GM04503 (cell line): ENCODE results near the gene RYR3.

Source experiments
- DNase-seq: peaks from one replicate; pipeline ENCODE4 v3.0.0-alpha.2; 2012; ENCODE audit warnings: low read depth

The RYR3 gene

GRCh38 chr15:33451385-33451784, 140.6 kb downstream of the RYR3 start:
- no peak for DNase-seq

DNA sequence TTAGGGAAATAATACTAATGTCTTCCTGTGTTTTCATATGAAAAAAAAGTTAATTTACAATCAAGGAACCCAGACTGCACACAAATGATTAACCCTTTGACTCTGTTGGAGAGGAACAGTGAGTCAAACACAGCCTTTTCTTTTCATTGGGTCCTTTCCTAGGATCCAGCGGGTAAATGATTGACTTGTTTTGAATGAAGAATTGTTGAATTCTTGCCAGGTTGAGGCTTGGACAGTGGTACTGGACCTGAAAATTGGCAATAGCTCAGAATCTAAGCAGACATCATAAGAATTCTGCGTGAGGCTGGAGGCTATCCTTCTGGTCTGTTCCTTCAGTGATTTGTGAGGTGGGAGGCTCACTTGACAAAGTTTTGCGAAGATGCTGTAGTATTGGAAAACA, 143.0 kb downstream of the RYR3 start:
- DNase-seq = no peak

DNA sequence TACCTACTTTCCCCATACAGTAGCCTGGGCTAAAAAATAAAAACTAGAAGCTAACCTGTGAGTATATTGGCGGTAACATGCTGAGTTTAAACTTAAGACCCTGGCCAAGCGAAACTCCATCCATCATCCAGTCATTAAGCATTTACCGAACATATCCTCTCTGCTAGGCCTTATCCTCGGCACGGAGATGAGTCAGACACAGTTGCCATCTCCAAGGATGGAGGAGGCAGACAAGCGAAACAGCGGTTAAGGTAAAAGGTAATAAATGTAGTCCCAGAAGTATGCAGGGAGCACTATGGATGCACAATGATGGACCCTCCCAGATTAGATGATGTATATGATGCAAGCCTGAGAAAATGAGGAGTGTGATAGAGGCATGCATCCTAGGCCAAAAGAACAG, 143.6 kb downstream of the RYR3 start:
- DNase-seq = no peak

DNA sequence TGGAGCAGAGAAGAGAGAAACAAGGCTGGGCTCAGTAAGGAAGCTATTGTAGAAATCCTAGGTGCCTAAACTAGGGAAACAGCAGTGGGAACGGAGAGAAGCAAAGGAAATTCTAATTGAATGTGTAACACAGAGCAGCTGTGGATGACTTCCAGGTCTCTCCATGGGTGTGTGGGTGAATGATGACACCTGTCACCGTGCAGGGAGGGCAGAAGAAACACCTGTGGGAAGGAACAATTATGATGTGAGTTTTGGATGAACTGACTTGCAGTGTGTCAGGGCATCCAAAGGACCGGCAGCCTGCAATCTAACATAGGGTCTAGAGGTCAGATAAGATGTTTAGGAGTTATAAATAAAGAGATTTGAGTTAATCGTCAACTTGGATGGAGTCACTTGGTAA, 144.2 kb downstream of the RYR3 start:
- no peak for DNase-seq

- no peak for DNase-seq
Observed at GRCh38 chr15:33458421-33458820, 147.7 kb downstream of the RYR3 start.

GRCh38 chr15:33460166-33460805, 149.5 kb downstream of the RYR3 start:
- no peak for DNase-seq

DNA sequence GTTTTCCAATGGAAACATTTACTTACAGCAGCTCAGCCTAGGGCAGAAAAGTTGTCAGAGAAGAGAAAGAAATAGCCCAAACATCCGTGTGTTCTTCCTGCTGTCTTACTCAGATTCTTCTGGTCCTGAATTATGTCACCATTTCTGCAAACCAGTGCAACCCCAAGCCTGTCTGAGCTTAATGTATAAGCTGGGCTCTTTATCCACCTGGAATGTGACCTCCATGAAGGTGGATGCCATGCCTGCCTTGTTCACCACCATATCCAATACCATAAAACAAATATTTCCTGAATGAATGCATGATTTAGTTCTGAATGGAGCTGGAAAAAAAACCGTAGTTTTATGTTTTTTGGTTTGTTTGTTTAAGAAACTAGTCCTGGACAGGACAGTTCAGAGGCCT, 150.9 kb downstream of the RYR3 start:
- no peak for DNase-seq

DNA sequence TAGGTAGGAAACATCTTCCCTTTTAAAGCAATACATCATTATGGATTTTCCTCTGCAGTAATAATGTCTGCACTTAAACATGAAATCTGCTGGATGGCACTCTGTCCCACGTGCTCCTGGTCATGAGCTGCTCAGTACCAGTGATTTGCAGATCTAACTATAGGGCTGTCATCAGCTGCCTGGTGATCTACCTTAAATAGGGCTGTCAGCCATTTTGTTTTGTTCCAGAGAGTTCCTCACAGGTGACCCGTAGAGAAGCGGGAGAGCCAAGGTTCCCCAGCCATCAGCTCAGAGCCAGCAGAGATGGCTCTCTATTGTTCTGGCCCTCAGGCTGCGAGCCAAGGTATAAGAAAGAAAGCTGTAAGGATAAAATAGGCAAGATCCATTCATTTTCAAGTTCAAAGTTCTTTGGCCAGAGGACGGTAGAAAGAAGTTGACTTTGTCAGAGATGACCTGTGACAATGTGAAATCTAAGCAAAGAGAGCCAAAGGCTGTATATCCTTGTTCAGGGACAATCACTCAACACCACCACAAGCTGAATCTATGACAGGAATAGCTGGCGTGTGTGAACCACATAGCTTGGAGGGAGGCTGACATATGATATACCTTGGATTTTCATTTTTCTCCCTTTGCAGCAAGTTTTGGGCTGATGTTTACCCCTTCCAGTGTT, 156.5 kb downstream of the RYR3 start:
- no peak for DNase-seq

GRCh38 chr15:33467816-33468163, 157.0 kb downstream of the RYR3 start:
- DNase-seq = no peak

- no peak for DNase-seq
Observed at GRCh38 chr15:33468740-33469139, 158.0 kb downstream of the RYR3 start.

GRCh38 chr15:33473005-33473404, 162.2 kb downstream of the RYR3 start:
- no peak for DNase-seq

DNA sequence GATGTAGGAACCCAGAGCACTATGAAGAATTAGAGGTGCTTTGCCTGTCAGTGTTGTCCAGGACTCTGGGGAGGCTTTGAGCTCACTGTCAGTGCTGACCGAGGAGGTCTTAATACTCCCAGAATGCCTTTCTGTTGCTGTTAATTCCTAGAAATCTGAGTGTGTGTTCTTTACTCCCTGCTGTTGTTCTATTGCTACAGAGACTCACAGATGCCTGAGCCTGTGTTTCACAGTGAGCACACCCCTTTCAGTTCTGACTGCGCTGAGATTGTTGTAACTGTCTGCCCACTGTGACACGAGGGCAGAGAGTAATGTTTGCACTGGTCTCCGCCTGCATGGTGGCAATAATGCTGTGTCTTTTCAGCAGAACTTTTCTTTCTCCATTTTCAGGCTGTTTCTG, 162.9 kb downstream of the RYR3 start:
- no peak for DNase-seq

DNA sequence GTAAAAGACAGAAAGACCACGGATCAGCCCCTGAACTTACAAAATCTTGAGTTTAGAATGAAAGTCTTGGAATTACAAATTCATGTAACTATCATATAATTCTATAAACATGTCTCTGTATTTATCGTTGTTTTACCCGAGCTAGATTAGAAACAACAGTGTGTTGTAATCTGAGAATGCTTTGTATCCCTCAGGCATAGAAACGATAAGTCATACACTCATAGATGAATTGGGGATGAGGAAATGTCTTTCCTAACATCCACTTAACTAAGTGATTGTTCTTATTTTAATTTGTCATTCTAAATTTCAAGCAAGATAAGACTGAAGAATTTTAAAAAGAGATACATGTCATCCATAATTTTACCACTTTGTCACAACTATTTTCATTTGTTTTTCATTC, 165.3 kb downstream of the RYR3 start:
- no peak for DNase-seq

- DNase-seq = no peak
Observed at GRCh38 chr15:33476908-33477307, 166.1 kb downstream of the RYR3 start.

GRCh38 chr15:33489335-33489734, 178.6 kb downstream of the RYR3 start:
- no peak for DNase-seq

- DNase-seq = no peak
Observed at GRCh38 chr15:33490703-33491102, 179.9 kb downstream of the RYR3 start.

- DNase-seq = no peak
Observed at GRCh38 chr15:33492434-33493052, 181.8 kb downstream of the RYR3 start.

DNA sequence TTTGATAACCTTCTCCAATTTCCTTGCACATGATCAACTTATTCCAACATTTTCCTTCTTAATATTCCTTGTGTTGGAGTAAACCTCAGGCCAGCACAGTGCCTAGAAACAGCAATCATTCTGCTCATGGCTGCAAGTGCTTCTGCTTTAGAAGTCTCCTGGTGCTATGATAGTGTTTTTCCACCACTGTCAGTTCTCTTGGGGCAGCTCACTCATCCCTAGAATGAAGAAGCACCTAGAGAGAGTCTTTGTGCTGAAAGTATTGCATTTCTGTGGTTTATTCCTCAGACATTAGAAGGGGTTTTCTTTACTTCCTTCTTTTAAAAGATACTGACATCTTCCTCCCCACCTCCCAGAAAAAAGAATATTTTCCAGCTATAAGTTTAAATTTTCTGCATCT, 183.5 kb downstream of the RYR3 start:
- DNase-seq = no peak

- DNase-seq = no peak
Observed at GRCh38 chr15:33500432-33501195, 189.8 kb downstream of the RYR3 start.

- DNase-seq = no peak
Observed at GRCh38 chr15:33503681-33504080, 192.9 kb downstream of the RYR3 start.

- DNase-seq = no peak
Observed at GRCh38 chr15:33506781-33507296, 196.1 kb downstream of the RYR3 start.

DNA sequence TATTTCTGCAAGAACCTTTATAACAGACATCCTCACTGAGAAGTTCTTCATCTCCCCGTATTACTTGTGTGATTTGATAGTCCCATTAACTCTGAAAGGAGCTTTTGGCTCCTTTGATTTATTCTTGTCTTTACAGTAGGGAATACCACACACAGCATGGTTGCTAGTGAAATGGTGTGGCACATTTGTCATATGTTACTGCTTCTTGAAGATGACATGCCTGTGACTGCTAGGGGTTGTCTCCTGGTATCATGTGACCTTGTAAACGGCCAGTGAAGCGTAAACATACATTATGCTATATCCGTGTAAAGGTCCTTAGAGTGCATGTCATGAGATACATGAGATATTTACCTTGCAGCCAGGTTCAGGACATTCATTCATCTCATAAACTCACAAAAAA, 197.9 kb downstream of the RYR3 start:
- DNase-seq = no peak

- DNase-seq = no peak
Observed at GRCh38 chr15:33515121-33515520, 204.4 kb downstream of the RYR3 start.
